HG03378 (cell line): ENCODE measurements around the gene RIMBP2.

Experiments used
- ATAC-seq: cut with Tn5 transposase; IDR thresholded peaks from one replicate; pipeline ENCODE4 v1.9.1; 2021; ENCODE audit warnings: mild to moderate bottlenecking, moderate library complexity; ENCODE audit not compliant: unreplicated experiment

RIMBP2 gene

DNA sequence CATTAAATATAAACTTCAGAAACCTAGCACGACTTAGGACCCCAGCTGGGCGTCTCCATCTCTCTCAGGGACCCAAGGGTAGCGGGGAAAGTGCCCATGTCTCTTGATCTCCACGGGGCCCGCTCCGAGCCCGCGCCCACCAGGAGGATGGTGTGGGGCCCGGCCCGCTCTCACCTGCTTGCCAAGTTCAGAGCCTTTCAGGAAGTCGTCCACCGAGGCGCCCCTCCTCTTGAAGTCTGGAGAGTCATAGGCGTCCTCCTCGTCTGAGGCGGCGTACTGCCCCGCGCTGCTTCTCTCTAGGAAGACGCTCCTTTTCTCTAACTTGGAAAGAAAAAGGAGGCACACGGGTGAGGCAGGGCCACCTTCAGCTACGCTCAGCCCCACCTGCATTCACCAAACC, 281.5 kb downstream of the RIMBP2 start:
- no peak for ATAC-seq

DNA sequence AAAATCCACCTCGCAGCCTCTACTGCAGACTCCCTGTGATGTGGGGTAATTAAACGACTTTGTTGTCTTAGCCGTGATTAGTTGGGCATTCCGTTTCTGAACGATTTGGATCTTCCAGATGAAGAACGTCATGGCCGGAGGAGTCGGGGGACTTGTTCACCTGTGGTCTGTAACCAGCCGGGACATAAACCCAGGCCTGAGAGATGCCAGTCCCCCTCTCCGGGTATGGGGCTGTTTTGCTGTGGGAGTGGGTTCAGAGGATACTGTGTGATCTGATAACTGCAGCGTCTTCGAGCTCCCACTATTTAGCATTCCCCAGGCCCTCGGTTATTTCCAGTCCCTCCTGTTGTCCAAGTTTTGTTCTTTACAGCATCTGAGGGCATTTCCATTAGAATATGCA, 282.3 kb downstream of the RIMBP2 start:
- ATAC-seq: no peak

- ATAC-seq: no peak
These were observed 282.7 kb downstream of the RIMBP2 start for GRCh38 chr12:130433411-130433810.

GRCh38 chr12:130431176-130431575, 284.9 kb downstream of the RIMBP2 start:
- no peak for ATAC-seq

DNA sequence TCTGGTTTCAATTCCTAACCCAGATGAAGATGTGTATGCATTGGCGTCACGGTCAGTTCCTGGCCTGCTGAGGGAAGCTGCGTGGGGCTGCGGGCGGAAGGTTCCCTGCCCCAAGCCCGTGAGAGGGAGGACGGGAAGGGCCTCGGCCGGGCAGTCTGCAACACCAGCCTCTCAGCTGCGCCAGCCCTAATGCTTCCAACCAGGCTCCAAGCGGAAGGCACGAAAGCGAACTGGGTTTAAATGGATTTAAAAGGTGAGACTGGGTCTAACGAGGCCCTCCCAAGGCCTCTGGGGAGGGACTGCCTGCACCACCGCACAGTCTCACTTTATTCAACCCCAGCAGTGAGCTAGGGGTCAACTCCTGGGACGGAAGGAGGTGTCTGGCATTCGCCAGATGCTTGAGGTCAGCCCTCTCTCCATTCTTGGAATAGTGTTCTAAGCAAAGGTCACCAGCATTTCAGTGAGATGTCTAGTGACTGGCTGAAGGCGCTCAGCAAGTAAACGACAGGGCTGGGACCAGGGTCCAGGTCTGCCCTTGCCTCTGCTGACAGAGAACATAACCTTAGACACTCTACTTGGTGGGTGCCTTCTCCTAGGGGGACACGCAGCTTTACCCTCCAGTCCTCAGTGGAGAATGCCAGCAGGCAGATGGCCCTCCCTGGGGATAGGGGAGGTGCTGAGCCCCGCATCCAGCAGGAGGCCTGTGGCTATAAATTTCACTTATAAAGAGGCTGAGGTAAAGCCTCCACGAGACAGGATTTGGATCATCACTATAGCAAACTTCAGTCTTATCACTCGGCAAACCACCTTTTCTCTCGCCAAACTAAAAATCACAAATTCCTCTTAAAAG, 286.2 kb downstream of the RIMBP2 start:
- no peak for ATAC-seq

- ATAC-seq: no peak
These were observed 288.0 kb downstream of the RIMBP2 start for GRCh38 chr12:130428116-130428515.

- ATAC-seq: no peak
These were observed 288.7 kb downstream of the RIMBP2 start for GRCh38 chr12:130427381-130427887.

DNA sequence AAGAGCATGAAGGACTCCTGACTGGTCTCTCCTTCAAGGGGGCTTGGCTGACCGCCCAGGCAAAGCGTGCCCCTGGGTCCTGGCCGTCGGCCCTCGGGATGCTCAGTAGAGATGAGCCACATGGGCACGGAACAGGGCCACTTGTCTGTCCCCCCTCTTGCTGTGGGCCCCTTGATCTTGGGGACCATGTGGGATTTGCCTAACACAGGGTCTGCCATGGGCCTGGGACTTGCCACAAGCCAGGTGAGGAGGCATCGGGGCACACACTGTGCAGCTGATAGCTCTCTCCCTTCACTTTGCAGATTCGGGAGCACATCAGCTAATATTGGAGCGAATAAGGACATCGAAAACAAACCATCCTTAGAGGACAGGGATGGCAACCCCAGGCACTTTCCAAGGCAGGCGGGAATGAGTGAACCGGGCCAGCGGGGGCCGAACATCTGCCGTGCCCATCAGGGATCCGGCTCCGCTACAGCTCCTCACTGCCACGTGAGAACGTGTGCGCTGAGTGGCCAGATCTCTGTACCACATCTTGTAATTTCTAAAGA, 290.3 kb downstream of the RIMBP2 start:
- no peak for ATAC-seq

DNA sequence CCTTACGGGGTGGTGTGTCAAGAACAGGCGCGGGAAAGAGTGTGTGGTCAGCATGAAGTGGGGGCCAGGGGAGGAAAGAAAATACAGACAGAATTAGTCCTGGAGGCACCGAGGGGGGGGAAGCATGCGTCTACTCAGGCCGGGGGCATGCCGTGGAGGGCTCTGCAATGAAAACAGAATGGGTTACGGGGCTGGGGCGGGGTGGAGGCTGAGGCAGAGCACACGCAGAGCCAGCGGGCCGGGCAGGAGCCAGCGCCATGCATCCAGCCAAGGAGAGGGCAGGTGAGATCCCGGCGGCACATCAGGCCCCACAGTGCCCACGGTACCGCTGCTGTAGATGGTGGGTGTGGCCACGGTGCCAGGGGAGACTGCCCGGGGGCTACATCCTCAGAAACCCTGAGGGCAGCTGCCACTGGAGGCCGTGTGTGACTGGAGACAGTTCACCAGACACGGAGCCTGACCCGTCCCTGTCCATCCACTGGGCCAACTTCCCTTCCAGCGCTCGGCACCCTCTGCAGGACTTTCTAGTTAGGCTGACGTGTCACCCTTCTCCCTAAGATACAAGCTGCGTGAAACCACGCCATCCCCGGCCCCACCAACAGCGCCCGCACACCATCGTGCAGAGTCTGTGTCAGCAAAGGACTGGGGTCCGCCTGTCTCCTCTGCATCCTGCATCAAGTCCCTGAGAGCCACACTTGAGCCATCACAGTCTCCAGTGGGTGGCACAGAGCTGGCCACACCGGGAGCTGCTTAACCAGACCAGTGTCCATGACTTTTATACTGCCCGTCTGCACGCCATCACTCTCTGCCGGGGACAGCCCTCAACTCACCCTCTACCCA, 291.0 kb downstream of the RIMBP2 start:
- ATAC-seq: no peak

DNA sequence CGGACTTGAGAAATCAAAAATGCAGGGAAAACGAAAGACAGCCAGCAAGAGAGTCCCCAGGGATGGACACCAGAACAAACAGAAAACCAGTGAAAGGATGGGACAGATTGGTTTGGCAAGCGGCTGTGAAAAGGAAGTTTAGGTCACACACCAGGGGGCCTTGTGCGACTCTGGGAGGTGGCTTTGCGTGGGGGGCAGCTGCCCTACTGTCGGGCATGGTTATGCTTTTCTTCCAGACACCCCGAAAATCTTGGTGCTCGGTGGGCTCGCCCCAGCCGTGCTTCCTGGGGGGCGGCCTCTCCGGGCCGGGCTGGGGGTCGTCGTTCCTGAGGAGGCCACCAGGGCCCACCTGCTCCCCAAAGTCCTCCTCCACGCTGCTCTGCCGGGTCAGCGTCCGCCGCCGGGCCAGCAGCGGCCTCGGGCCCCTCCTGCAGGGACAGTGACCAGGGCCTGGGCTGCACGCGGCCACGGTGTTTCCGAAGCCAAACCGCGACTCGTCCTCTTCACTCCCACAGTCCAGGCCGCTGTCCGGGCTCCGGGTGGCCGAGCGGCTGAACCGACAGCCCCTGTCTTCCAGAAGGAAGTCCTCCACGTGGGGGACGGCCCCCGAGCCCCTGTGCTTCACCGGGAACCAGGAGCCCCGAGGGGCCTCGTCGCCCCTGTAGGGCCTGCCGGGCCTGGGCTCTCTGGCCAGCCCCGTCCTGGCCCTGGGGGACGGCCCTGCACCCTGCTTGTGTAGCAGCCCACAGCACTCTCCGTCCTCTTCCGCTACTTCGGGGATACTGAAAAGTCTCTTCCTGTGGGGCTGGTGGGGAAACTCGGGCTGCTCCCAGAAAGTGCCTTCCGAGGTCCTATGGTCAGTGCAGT, 291.9 kb downstream of the RIMBP2 start:
- ATAC-seq: no peak

DNA sequence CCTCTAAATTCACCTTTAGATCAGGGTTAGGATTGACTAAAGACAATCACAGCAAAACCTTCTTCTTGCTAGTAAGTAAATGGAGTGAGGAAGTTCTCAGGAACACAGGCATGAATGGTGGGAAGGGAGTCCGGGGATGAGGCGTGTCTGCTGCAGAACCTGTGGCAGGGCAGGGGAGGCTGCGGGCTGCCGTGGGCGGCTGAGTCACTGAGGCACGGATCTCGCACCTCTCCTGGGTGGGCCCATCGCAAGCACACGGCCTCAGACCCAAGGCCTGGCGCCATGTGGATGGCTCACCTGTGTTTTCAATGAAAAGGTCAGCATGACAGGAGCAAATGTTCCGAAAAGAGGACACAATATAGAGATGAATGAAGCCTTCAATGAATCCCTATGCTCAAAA, 293.0 kb downstream of the RIMBP2 start:
- no peak for ATAC-seq

DNA sequence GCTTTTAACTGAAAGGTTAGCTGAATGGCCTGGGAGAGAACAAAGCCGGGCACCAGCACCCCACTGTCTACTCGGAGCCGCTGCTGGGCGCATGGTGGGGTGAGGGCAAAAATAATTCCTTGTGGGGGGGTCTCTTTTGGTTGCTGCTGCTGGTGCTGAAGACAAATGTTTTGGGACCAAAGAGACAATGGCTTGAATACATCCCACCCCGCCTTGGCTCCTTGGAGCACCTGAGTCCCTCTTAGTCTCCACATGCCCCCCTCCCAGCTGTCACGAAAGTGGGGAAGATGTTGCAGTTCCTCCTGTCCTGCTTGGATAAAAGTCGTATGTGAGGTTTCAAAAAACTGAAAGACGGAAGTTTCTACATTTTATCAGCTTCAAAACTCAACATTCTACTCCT, 293.4 kb downstream of the RIMBP2 start:
- ATAC-seq: no peak

- ATAC-seq: no peak
These were observed 294.2 kb downstream of the RIMBP2 start for GRCh38 chr12:130421896-130422295.

DNA sequence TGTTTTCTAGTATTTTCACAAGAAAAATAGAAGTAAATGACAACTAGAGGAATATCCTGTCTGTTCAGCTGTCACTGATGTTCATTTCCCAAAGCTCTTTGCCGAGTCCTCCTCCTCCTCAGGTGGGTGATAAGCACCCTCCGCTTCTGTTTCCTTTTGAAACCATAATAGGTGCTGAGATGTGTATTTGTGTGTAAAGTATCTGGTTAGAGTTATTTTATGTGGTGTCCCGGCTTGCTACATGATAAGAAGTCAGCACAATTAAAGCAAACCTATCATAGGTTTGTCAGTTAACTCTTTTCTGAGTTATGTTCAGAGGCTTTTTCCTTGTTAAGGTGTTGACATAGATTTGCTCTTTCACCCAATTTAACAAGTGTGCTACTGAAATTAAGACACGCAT, 296.0 kb downstream of the RIMBP2 start:
- no peak for ATAC-seq

GRCh38 chr12:130419116-130419515, 297.0 kb downstream of the RIMBP2 start:
- ATAC-seq: no peak

DNA sequence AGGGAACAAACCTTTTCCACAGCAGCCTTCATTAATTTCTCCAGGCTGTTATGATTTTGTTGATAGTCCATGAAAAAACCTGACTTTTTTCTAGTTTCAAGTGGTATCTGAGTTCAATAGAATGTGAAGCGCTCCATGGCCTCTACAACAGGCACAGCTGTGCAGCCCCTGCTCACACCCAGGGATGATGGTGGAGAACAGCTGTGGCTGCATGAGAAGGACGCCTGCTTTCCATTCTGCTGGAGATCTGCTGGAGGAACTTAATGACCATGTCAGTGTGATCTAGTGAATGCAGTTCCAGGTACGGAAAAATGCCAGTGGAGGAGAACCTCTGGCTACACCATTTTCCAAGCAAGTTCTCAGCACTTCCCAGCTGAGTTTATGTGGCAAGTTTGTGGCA, 297.8 kb downstream of the RIMBP2 start:
- ATAC-seq: no peak

- ATAC-seq: no peak
These were observed 301.7 kb downstream of the RIMBP2 start for GRCh38 chr12:130414381-130414780.

DNA sequence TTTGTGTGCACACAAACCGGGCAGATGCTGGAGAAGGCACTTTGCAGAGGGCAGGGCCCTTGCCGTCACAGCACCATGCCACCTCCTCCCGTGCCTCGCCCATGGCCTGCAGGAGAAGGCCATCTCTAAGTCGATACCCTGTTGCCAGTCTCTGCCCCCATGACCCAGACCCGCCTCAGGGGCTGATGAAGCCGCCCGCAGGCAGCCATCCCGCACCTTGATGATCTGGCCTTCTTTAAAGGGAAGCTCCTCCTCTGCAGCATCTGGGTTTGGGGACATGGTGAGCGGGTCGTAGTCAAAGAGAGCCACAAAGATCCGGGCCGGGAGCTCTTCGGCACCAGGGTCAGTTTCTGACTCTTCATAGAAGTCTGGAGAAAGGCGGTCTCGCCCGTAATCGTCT, 302.2 kb downstream of the RIMBP2 start:
- ATAC-seq: no peak

DNA sequence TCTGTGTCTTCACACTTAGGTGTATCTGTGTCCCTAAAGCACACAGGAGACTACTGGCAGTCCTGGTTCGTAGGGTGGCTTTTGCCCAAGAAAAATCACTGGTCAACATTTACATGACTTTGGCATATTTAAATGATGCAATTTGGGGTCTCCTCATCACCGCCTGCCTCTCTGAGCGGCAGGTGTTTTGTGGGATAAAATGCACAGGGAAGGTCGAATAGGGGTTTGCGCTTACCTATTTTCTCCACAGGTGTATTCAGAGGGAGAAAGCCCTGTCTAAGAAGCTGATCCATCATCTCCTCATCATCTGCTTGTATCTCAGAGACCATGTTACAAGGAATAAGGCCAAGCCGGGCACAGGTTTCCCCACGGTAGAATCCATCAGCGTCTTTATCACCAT, 303.7 kb downstream of the RIMBP2 start:
- no peak for ATAC-seq

GRCh38 chr12:130405332-130405731, 310.8 kb downstream of the RIMBP2 start:
- no peak for ATAC-seq

DNA sequence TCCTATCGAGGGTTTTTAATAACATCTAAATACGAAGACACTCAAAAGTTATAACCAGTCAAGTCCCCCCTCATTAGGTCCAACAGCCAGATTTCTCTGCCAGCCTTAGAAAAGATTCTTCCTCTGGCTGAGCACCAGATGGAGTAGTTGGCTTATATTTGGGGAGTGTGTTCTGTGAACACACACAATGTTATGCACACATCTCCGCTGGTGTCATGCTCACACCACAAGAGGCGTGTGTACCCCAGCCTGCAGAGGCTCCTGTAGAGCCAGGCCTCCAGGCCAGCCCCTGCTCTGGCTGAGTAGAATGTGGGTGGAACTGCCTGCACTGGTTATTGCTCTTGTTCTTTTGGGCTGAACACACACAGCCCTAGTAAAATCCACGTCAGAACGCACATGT, 314.4 kb downstream of the RIMBP2 start:
- ATAC-seq: no peak
